ENCODE measurements around the gene GALM.

The GALM gene

DNA sequence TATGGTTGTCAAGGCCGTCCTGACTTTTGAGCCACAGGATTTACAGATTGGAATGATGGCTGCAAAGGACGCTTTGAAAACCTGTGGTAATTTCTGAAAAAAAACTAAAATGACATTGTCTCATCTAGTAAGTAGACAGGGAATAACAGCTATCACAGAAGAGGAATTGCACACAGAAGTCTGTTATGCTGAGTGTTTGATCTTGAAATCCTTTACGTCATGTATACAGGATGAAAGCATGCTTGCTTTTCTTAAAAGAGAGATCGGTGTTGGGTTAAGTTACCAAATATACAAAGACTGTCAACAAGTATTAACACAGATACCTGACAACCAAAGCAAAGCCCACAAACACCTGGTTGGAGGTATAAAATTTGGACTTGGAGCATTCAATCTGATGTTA lies 97.8 kb downstream of the GALM start:
- DNase-seq (ENCODE audit: low spot score) (no peak), FAIRE-seq (no peak)

DNA sequence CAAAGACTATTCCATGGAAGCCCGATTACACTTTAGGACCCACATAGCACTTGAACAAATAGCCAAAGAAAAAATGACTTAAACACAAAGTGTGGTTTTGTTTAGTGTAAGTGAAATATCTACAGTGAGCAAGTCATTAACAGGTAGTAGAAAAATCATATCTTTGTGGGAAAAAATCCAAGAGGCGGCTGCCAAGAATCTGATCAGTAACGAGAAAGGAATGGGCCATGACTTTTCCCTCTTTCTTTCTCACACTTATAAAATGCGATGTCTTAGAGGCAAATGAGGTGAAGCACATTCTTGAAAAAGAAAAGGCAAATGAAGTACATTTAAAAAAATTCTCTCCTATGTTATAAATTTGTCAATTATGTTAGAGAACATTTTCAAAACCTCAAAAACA lies 99.2 kb downstream of the GALM start:
- DNase-seq (ENCODE audit: low spot score) (no peak), FAIRE-seq (no peak)

DNA sequence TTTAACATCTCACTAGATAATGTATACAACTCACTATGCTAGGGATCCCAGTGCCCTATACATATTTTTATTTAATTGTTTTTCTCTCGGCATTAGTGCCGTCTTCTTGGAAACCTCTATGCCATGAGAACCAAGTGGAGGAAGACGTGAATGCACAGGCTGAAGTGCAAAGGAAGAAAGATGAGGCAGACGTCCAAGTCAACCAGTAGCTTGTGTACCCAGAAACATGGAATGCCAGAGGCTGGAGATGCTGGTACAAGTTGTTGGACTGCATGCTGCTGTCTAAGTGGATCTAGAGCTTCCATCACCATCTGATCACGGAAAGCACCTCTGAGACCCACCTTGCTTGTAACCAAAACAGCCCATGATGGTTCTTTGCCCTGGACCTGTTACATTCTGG lies 99.6 kb downstream of the GALM start:
- FAIRE-seq (no peak), DNase-seq (ENCODE audit: low spot score) (no peak)

DNA sequence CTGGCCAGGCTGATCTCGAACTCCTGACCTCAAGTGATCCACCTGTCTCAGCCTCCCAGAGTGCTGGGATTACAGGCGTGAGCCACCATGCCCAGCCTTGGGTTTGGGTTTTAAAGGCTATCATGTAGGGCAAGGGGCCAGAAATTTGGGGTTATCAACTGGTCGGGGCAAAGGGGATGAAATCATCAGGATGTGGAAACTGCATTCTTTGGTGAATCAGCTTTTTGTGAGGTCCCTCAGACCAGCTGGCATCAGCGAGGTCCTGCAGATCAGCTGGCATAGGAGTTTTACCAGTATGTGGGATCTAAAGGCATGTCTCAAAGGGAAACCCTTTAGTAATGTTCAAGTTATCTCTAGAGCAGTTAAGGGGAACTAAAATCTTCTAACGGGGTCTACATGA lies 105.7 kb downstream of the GALM start:
- FAIRE-seq (no peak), DNase-seq (ENCODE audit: low spot score) (no peak)

DNA sequence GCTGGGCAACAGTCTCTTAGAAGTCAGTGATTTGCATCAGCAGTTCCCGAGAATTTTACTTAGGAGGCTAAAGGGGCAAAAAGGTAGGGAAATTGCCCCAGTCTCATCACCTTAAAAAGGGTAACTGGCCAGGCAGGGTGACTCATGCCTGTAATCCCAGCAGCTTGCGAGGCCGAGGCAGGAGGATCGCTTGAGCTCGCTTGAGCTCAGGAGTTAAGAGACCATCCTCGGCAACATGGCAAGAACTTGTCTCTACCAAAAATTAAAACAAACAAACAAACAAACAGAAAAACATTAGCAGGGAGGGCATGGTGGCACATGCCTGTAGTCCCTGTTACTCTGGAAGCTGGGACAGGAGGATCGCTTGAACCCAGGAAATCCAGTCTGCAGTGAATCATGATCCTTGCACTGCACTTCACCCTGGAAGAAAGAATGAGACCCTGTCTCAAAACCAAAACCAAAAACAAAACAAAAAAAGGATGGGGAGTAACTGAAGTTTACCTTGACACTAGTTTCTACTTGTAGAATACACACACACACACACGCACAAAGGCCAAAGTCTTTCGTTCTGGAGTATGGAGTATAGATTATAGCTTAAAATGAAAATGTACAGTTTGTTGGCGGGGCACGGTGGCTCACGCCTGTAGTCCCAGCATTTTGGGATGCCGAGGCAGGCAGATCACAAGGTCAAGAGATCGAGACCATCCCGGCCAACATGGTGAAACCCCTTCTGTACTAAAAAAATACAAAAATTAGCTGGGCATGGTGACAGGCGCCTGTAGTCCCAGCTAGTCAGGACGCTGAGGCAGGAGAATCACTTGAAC lies 109.4 kb downstream of the GALM start:
- FAIRE-seq (no peak), DNase-seq (ENCODE audit: low spot score) (no peak)

DNA sequence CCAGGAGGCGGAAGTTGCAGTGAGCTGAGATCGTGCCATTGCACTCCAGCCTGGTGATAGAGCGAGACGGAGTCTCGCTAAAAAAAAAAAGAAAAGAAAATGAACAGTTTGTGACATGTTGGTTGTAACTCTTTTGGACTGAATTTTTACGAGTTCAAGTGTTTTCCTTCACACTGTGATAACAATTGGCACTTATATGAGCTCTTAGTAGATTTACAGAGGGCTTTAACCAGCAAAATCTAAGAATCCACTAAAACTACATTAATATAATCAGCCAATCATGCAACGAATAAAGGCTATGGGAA lies 110.0 kb downstream of the GALM start:
- DNase-seq (ENCODE audit: low spot score) (no peak), FAIRE-seq (no peak)

DNA sequence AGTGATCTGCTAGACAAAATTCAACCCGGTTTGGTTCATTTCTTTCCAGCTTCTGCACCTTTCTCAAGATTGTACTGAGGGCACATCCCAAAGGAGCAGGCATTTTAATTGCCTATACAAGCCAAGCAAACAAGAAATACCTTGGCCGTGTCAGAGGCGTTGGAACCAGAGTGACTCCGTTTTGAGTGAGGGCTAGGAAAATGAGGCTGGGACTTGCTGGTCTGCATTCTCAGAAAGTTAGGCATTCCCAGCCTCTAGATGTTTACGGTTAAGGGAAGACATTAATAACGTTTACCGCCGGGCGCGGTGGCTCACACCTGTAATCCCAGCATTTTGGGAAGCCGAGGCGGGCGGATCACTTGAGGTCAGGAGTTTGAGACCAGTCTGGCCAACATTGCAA lies 110.6 kb downstream of the GALM start:
- DNase-seq (ENCODE audit: low spot score) (no peak), FAIRE-seq (no peak)

DNA sequence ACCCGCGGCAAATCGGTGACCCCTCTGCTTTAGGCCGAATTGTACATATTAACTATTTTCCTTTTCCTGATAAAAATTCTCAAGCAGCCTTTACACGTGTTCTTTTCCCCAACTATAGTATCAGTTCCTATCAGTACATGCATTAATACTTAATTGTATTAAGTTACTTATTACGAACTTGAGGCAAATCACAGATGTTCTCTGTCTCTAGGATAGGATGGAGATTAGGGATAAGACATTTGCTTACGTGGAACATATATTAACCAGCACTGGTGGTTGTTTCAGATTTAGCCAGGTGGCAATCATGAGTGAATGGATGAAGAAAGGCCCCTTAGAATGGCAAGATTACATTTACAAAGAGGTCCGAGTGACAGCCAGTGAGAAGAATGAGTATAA lies 112.8 kb downstream of the GALM start:
- FAIRE-seq: no peak
- DNase-seq (ENCODE audit: low spot score): no peak

DNA sequence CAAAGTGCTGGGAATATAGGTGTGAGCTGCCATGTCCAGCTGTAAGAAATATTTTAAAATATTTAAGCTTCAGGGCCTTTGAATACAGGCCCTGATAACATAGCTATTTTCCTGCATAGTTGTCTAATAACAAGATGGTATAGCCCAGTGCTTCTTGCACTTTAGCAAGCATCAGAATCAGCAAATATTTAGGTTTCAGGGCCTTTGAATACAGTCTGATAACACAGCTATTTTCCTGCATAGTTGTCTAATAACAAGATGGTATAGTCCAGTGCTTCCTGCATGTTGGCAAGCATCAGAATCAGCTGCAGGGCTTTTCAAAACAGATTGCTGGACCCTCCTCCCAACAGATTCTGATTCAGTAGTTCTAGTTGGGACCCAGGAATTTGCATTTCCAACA lies 117.7 kb downstream of the GALM start:
- DNase-seq (ENCODE audit: low spot score) (no peak), FAIRE-seq (no peak)
